Umbilical cord (tissue), 2 donors: Measurements from ENCODE around the gene CITED4. TPM values are rescaled to one million over a fixed set of nuclear protein-coding genes. Genes with fewer than 3 reads are reported as not detected.

Experiments
- DNase-seq: peaks from one replicate; pipeline ENCODE4 v3.0.0-alpha.2; 2015; ENCODE audit warnings: low spot score
- total RNA-seq: library from RNA; depleted of rRNA; stranded (reverse); fragments of >200 nt; gene quantifications from one replicate; pipeline ENCODE4 v1.2.3, GENCODE V29; 2014; ENCODE audit warnings: low replicate concordance; ENCODE audit not compliant: insufficient read depth

CITED4 gene
- total RNA-seq, 1 donor from 2014 or later, result 2.2 TPM

DNA sequence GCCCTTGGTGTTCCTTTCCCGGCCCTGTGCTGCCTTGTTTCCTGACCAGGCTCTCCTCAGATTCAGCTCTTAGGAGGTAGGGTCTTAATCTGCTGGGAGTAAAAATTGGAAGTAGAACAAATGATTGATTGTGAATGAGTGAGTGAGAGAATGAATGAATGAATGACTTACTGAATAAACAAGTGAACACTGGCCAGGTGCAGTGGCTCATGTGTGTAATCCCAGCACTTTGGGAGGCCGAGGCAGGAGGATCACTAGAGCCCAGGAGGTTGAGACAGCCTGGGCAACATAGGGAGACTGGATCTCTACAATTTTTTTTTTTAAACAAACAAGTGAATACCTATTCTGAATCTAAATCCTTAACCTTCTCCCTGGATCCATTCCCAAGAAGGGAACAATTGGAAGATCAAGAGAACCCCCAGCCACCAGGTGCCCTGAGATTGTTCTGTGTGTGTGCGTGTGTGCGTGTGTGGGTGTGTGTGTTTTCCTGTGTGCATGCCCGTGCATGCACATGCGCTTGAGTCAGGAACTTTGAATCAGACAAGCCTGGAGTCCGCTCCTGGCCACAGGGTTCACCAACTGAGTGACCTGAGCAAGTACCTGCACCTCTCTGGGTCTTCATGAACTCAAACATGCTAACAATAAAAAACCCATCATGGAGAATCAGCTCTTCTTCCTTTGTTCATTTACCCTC, 24.3 kb upstream of the CITED4 start:
- DNase-seq, result no peak

DNA sequence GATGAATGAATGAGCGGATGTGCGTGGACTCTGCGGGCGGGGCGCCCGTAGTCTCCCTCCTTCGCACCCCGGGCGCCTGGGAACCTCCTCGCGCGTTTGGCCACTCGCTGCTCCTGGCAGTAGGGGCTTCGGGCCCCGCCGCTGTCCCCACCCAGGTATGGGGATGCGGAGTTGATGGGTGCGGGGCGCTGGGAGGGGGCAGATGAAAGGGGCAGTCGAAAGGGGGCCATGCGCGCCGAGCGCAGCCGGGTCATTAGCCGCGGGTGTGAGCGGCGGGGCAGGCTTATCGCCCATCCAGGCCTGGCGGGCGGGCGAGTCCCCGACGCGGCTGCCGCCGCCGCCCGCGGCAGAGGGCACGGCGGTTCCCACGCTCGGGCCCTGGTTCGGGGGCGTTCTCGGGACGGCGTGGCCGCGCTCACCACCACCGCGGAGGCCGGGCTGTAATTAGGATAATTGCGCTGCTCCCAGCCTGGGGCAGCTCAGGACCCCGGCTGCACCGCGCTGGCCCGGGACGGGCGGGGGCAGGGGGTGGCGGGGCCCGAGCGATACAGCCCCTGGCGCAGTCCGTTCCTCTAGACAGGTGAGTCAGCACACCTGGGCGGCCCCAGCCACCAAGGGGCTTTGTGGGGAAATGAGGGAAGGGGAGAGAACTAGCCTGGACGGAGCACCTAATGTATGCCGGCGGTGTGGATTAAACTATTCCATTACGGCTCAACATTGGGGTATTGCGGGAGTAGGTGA, 22.1 kb upstream of the CITED4 start:
- DNase-seq, result no peak

DNA sequence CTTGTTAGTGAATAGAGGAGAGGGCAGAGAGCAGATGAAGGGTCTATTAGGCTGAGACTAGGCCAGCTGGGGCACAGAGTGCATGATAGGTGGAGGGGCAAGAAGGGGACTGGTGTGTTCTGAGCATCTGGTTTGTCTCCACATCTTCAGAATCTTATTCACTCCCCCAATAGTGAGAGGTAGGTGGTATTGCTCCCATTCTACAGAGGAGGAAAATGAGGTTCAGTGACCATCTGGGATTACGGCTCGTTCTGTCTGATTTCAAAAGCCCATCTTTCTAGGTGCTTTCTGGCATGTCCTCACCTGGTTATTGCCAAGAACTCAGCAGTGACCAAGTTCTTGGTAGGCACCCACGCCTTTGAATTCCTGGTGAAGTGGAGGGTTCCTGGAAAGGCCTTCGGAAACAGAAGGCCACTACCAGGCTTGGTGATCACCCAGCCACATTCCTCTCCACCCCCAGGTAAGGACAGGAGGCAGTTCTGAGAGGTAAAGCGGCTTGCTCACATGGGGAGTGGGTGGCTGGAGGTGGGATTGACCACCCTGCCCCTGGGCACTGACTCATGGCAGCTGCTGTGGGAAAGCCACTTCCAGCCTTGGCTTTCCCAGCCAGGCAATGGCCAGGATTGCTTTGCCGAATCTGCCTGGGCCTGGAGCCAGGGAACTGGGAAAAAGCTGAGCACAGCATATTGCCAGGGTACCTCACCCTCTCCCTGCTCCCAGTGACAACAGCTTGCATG, 18.8 kb upstream of the CITED4 start:
- no peak for DNase-seq

- peak; percentile 51 for DNase-seq
These were observed 17.5 kb upstream of the CITED4 start for GRCh38 chr1:40879482-40880175.

DNA sequence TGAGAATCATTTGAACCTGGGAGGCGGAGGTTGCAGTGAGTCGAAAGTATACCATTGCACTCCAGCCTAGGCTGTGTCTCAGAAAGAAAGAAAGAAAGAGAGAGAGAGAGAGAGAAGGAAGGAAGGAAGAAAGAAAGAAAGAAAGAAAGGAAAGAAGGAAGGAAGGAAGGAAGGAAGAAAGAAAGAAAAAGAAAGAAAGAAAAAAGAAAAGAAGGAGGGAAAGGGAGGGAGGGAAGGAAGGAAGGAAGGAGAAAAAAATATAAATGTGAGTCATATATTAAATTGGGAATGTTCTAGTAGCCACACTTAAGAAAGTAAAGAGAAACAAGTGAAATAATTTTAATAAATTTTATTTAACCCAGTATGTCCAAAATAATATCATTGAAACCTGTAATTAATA, 16.7 kb upstream of the CITED4 start:
- no peak for DNase-seq

GRCh38 chr1:40877698-40878097, 15.5 kb upstream of the CITED4 start:
- DNase-seq, result peak; percentile 58

GRCh38 chr1:40876891-40877290, 14.7 kb upstream of the CITED4 start:
- DNase-seq, result no peak

DNA sequence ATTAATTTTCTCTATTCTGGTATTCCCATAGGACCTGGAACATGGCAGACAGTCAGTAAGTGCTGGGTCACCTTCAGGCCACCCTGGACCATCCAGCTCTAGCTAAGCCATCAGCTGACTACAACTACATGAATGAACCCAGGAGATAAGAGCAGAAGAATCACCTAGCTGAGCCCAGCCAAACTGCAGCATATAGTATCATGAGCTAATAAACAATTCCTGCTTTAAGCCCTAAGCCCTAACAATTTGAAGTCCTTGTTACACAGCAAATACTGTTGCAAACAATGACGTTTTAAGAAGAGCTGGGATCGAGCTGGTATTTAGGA, 14.2 kb upstream of the CITED4 start:
- no peak for DNase-seq

GRCh38 chr1:40873863-40874472, 11.8 kb upstream of the CITED4 start:
- DNase-seq, result no peak

GRCh38 chr1:40872276-40872675, 10.1 kb upstream of the CITED4 start:
- DNase-seq, result no peak

- DNase-seq, result no peak
These were observed 8.1 kb upstream of the CITED4 start for GRCh38 chr1:40870135-40870728.

DNA sequence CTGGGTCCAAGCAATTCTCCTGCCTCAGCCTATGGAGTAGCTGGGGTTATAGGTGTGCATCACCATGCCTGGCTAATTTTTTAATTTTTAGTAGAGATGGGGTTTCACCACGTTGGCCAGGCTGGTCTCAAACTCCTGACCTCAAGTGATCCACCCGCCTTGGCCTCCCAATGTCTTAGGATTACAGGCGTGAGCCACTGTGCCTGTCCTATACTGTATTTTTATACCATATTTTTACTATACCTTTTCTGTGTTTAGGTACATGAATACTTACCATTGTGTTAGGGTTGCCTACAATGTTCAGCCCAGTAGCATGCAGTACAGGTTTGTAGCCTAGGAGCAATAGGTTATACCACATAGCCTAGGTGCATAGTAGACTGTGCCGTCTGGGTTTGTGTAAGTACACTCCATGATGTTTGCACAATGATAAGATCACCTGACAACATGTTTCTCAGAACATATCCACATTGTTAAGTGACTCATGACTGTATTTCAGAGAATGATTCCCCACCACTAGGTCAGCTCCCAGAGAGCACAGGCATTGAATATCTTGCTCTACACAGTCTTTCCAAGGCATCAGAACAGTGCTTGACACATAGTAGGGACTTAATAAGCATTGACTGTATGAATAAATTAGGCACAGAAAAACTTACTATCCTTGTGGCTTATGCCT, 6.0 kb upstream of the CITED4 start:
- peak; percentile 26 for DNase-seq

GRCh38 chr1:40861224-40862003, 749 bp downstream of the CITED4 start:
- DNase-seq, result peak; percentile 61

GRCh38 chr1:40860706-40861223, 1.4 kb downstream of the CITED4 start:
- peak; percentile 21 for DNase-seq

GRCh38 chr1:40858856-40859416, 3.2 kb downstream of the CITED4 start:
- no peak for DNase-seq

DNA sequence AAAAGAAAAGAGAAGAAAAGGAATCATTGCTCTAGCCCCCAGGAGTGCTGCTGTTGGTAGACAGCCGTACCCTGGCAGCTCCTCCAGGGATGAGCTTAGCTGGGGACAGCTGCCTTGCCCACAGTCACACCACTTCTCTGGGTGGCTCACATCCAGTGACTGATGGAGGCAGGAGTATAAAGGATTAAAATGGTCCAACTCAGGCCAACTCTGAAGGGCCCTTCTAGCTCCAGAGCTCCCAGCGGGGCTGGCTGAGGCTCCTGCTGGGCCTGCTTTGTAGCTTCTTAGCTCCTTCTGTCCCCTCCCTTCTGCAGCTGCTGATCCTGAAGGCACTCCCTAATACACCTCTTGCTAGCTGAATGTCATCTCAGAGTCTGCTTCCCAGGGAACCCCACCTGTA, 4.4 kb downstream of the CITED4 start:
- DNase-seq, result no peak

GRCh38 chr1:40856656-40857302, 5.4 kb downstream of the CITED4 start:
- DNase-seq, result no peak

DNA sequence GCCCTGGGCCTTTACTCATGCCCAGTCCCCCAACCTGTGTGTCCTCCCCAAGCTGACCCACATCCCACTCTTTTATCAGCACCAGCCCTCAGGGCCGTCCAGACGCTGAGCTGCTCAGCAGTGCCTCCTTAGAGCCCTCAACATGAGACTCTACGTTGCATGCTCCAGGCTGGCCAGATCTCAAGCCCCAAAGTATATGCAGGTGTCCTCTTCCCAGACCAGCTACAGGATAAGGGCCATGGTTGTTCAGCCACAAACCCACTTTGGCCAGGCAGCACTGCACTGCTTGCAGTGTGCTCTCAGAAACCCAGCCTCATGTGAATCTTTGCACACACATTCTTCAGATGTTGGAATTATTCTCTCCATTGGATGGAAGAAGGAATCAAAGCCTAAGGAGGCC, 6.0 kb downstream of the CITED4 start:
- no peak for DNase-seq

DNA sequence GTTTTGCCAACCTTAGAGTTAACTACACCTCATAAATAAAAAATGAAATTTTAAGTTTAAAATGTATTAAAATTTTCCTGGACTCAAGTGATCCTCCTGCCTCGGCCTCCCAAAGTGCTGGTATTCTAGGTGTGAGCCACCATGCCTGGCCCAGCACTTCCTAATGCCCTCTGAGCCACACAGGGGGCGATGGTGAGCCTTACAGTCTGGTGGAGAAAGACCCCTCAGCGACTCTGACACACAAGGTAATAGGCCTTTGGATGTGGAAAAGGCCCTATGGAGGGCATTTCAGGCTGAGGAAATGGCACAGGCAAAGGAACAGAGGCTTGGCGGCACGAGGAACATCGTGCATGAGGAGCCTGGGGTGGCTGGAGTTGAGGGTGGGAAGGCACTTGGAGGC, 6.7 kb downstream of the CITED4 start:
- DNase-seq, result no peak
